Endothelial cell of umbilical vein (primary cell): ENCODE measurements around the gene SSPN. TPM values are rescaled to one million over a fixed set of nuclear protein-coding genes. Genes with fewer than 3 reads are reported as not detected.

Source experiments
- BruUV-seq: library from RNA; stranded (reverse); fragments of 400-500 nt; replicated peaks from 2 replicates; lab custom pipeline; 2021; lab: Mats Ljungman, UMichigan
- CTCF ChIA-PET: fragments of 300-600, 350-600 bp; sonication (Branson Sonifier 250); formaldehyde crosslinking; loops from one replicate; lab custom pipeline; 2021; ENCODE audit warnings: antibody characterized with exemption, inconsistent platforms; lab: Charles Lee
- POLR2A ChIA-PET: fragments of 300-600, 350-600 bp; sonication (Branson Sonifier 250); formaldehyde crosslinking; loops from one replicate; lab custom pipeline; 2021; ENCODE audit warnings: antibody characterized with exemption, inconsistent platforms; lab: Charles Lee
- DNase-seq: peaks from one replicate; pipeline ENCODE4 v3.0.0-alpha.2; 2011; ENCODE audit warnings: low read depth, low spot score
- FAIRE-seq: peaks from 2 replicates; lab custom pipeline; 2011; peaks lifted over from hg19 to GRCh38; lab: Jason Lieb, UNC
- H2AFZ ChIP-seq: 2 replicates; pipeline ENCODE4 v1.6.0; 2012; ENCODE audit warnings: low read depth, low read length, control low read depth, inconsistent platforms
- H3K27ac ChIP-seq: 2 replicates; pipeline ENCODE4 v1.5.1; 2011; ENCODE audit warnings: low read depth, mild to moderate bottlenecking, control low read depth, low read length, moderate library complexity; ENCODE audit not compliant: insufficient read depth
- H3K27me3 ChIP-seq, 2 experiments: 2 replicates each; pipeline versions ENCODE4 v1.6.0 to v1.6.1; 2011; ENCODE audit warnings: low read length in 2 of 2, mixed read lengths in 1 of 2; ENCODE audit not compliant: control insufficient read depth in 2 of 2, insufficient read depth in 2 of 2
- H3K36me3 ChIP-seq, 2 experiments: 2 replicates in 1 of 2; 3 replicates in 1 of 2; pipeline ENCODE4 v1.5.1; 2011; ENCODE audit warnings: low read length in 2 of 2, mild to moderate bottlenecking in 1 of 2, moderate library complexity in 1 of 2; ENCODE audit not compliant: control insufficient read depth in 2 of 2, insufficient read depth in 2 of 2; ENCODE audit errors: extremely low read depth in 1 of 2
- H3K4me1 ChIP-seq: 3 replicates; pipeline ENCODE4 v1.5.1; 2011; ENCODE audit warnings: mild to moderate bottlenecking, low read length; ENCODE audit not compliant: control insufficient read depth, insufficient read depth; ENCODE audit errors: extremely low read depth
- H3K4me2 ChIP-seq: 2 replicates; pipeline ENCODE4 v1.6.1; 2011; ENCODE audit warnings: low read length, control low read depth, mixed read lengths; ENCODE audit not compliant: insufficient read depth
- H3K4me3 ChIP-seq, 3 experiments: fragments of 200-600 bp in 1 of 3; sonication (generic), shearing (Covaris generic) in 1 of 3; replicated peaks in 1 of 3; 2 replicates each; pipeline ENCODE4 v1.5.1; 2011 to 2016; ENCODE audit warnings: control low read depth in 3 of 3, low read length in 3 of 3, mild to moderate bottlenecking in 2 of 3, inconsistent platforms in 1 of 3, low read depth in 1 of 3, moderate library complexity in 1 of 3; ENCODE audit not compliant: insufficient read depth in 1 of 3
- H3K79me2 ChIP-seq: 2 replicates; pipeline ENCODE4 v1.6.0; 2012; ENCODE audit warnings: low read length, inconsistent platforms; ENCODE audit not compliant: control insufficient read depth, insufficient read depth
- H3K9ac ChIP-seq: replicated peaks from 2 replicates; pipeline ENCODE3; 2011; ENCODE audit warnings: low read length, control low read depth; ENCODE audit not compliant: insufficient read depth; ENCODE audit errors: extremely low read depth
- H3K9me1 ChIP-seq: replicated peaks from 3 replicates; pipeline ENCODE4 v1.6.0; 2011; ENCODE audit warnings: mild to moderate bottlenecking, low read length; ENCODE audit not compliant: control insufficient read depth, insufficient read depth; ENCODE audit errors: extremely low read depth
- H3K9me3 ChIP-seq: replicated peaks from 2 replicates; pipeline ENCODE4 v1.5.1; 2012; ENCODE audit warnings: low read length, inconsistent platforms; ENCODE audit not compliant: control insufficient read depth, insufficient read depth
- H4K20me1 ChIP-seq: replicated peaks from 2 replicates; pipeline ENCODE3; 2011; ENCODE audit warnings: mild to moderate bottlenecking, low read length; ENCODE audit not compliant: control insufficient read depth, insufficient read depth; ENCODE audit errors: extremely low read depth
- EZH2 ChIP-seq: IDR thresholded peaks from 2 replicates; pipeline ENCODE4 v1.6.1; 2012; ENCODE audit warnings: borderline replicate concordance, low read depth, mild to moderate bottlenecking, moderate library complexity, low read length, inconsistent platforms; ENCODE audit not compliant: severe bottlenecking
- FOS ChIP-seq: IDR thresholded peaks from 2 replicates; pipeline ENCODE4 v1.6.1; 2011; ENCODE audit warnings: mild to moderate bottlenecking, low read length, moderate library complexity, borderline replicate concordance; ENCODE audit not compliant: insufficient read depth
- GATA2 ChIP-seq: IDR thresholded peaks from 2 replicates; pipeline ENCODE4 v1.7.0; 2011; ENCODE audit warnings: low read depth, mild to moderate bottlenecking, moderate library complexity, mixed read lengths, low read length; ENCODE audit not compliant: insufficient read length, insufficient read depth
- JUN ChIP-seq: IDR thresholded peaks from 2 replicates; pipeline ENCODE4 v1.6.1; 2011; ENCODE audit warnings: borderline replicate concordance, low read depth; ENCODE audit not compliant: insufficient read length, insufficient read depth
- MAX ChIP-seq: IDR thresholded peaks from 2 replicates; pipeline ENCODE4 v1.6.1; 2011; ENCODE audit not compliant: insufficient read depth, insufficient read length
- MYC ChIP-seq: IDR thresholded peaks from one replicate; pipeline ENCODE4 v1.6.1; 2011; ENCODE audit warnings: mild to moderate bottlenecking, low read depth, low read length
- POLR2A ChIP-seq: IDR thresholded peaks from 2 replicates; pipeline ENCODE4 v1.6.1; 2012; ENCODE audit warnings: low read depth, mild to moderate bottlenecking, control low read depth, low read length
- POLR2AphosphoS5 ChIP-seq: IDR thresholded peaks from 2 replicates; pipeline ENCODE4 v1.6.1; 2012; ENCODE audit warnings: low read depth, mild to moderate bottlenecking, control low read depth, low read length, moderate library complexity; ENCODE audit not compliant: insufficient read depth
- dilution Hi-C: fragments of 300-500 bp; cut with MboI; formaldehyde crosslinking; loops from one replicate; pipeline ENCODE4 v1.15.0; 2019; ENCODE audit warnings: low sequenced_read_pairs; ENCODE audit not compliant: extremely low pct_ligation_motif_present
- intact Hi-C: fragments of 100-400 bp; cut with micrococcal nuclease; formaldehyde crosslinking; loops from one replicate; pipeline ENCODE4 v1.10.0; 2022
- polyA plus RNA-seq, 4 experiments: library from polyadenylated mRNA; depleted of rRNA in 3 of 4; stranded (reverse) in 3 of 4; unstranded in 1 of 4; fragments of >200 nt; gene quantifications; 2 replicates each; pipeline versions ENCODE4 v1.2.1 to v1.2.3, GENCODE V29; 2011 to 2012; ENCODE audit warnings: missing spikeins in 1 of 4
- total RNA-seq: library from RNA; stranded (reverse); gene quantifications from 2 replicates; pipeline ENCODE4 v1.2.3, GENCODE V29; 2021
- TF ChIP-seq, protein P1 (sequence below), 2 donors: IDR thresholded peaks; 1 replicate in 1 of 2; 2 replicates in 1 of 2; pipeline ENCODE4 v1.5.1; 2011; ENCODE audit warnings: low read length in 2 of 2, mild to moderate bottlenecking in 2 of 2, moderate library complexity in 2 of 2, control low read depth in 1 of 2, inconsistent platforms in 1 of 2, low read depth in 1 of 2; ENCODE audit not compliant: insufficient read depth in 1 of 2; ENCODE audit errors: extremely low read depth in 1 of 2

The SSPN gene
- total and polyA plus RNA-seq, 2 donors (not counting 3 experiments of a cell fraction or from before 2014, with no cell fraction given), result 1.3 to 2.1 TPM

DNA sequence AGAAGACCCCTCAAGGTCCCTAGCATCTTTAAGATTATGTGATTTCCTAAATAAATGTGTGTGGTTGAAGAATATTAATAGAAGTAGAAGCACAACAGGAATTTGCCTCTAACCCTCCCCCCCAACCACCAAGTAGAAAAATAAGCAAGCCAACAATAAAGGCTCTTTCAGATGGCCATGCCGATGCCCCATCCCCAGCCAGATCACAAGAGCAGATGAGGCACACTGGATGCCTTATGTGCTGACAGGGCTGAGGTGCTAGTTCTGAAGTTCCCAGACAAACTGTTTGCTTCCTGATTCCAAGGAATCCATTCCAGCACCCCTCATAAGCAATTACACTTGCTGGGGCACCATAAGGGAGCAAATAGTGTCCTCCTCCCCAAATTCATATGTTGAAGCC, 90.0 kb downstream of the SSPN start:
- dilution Hi-C loops (no loop called here), intact Hi-C loops (no loop called here)
- Histone ChIP-seq H3K9me1 (no peaks in the 10 kb centered on the region), H3K4me2 (no peak overlapping the region), H3K4me3 (no peak overlapping the region), H3K4me1 (no peaks in the 10 kb centered on the region), H3K36me3 (no peaks in the 10 kb centered on the region), H3K27ac (no peak overlapping the region), H3K79me2 (no peaks in the 10 kb centered on the region), H3K27me3 (no peaks in the 10 kb centered on the region), H4K20me1 (no peaks in the 10 kb centered on the region), H2AFZ (no peak overlapping the region), H3K9ac (no peak overlapping the region), H3K9me3 (no peaks in the 10 kb centered on the region)
- ChIA-PET CTCF (no interaction called here), POLR2A (no interaction called here)
- BruUV-seq, result no TSS peak
- TF ChIP-seq POLR2AphosphoS5 (no peak), MAX (no peak), FOS (no peak), POLR2A (no peak), EZH2 (no peak), MYC (no peak), JUN (no peak), GATA2 (no peak)
- TF ChIP-seq, protein P1, sequence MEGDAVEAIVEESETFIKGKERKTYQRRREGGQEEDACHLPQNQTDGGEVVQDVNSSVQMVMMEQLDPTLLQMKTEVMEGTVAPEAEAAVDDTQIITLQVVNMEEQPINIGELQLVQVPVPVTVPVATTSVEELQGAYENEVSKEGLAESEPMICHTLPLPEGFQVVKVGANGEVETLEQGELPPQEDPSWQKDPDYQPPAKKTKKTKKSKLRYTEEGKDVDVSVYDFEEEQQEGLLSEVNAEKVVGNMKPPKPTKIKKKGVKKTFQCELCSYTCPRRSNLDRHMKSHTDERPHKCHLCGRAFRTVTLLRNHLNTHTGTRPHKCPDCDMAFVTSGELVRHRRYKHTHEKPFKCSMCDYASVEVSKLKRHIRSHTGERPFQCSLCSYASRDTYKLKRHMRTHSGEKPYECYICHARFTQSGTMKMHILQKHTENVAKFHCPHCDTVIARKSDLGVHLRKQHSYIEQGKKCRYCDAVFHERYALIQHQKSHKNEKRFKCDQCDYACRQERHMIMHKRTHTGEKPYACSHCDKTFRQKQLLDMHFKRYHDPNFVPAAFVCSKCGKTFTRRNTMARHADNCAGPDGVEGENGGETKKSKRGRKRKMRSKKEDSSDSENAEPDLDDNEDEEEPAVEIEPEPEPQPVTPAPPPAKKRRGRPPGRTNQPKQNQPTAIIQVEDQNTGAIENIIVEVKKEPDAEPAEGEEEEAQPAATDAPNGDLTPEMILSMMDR (IDR thresholded peaks at IDR 0.05; ENCODE audit: extremely low read depth in 1 of 2, insufficient read depth in 1 of 2, low read depth in 1 of 2, low read length in 2 of 2), result no peak
- FAIRE-seq (no peak), DNase-seq (no peak)
